K562 (cell line): Measurements from ENCODE around the gene LAMB1. TPM values are rescaled to one million over a fixed set of nuclear protein-coding genes. Genes with fewer than 3 reads are reported as not detected.
A peak's percentile ranks its signal among the peaks of the same experiment; 100 is the strongest.

Experiments used
- CBX3 ChIP-seq, 2 experiments: IDR thresholded peaks; 1 replicate in 1 of 2; 2 replicates in 1 of 2; pipeline ENCODE4 v1.6.1; 2012; ENCODE audit warnings: inconsistent platforms in 2 of 2, low read length in 2 of 2, borderline replicate concordance in 1 of 2, control low read depth in 1 of 2
- CBX8 ChIP-seq: fragments of 200-600 bp; sonication (generic); IDR thresholded peaks from 2 replicates; pipeline ENCODE4 v1.6.1; 2012; ENCODE audit warnings: borderline replicate concordance, mixed run types, low read depth, mild to moderate bottlenecking, moderate library complexity, mixed read lengths, low read length, control low read depth, inconsistent platforms; ENCODE audit not compliant: poor library complexity, severe bottlenecking; ENCODE audit errors: extremely low read depth
- DDX20 ChIP-seq: fragments of 450-650 bp; IDR thresholded peaks from 2 replicates; pipeline ENCODE4 v1.6.1; 2016; ENCODE audit warnings: missing genetic modification characterization, low read depth, mild to moderate bottlenecking, missing compliant biosample characterization, moderate library complexity
- ETS2 ChIP-seq: IDR thresholded peaks from 2 replicates; pipeline ENCODE4 v1.6.1; 2016; ENCODE audit warnings: borderline replicate concordance, missing genetic modification characterization, mild to moderate bottlenecking, moderate library complexity, missing compliant biosample characterization; ENCODE audit not compliant: poor library complexity, severe bottlenecking
- FOXA3 ChIP-seq, 2 experiments: fragments of 450-650 bp in 1 of 2; sonication (generic) in 1 of 2; formaldehyde crosslinking; IDR thresholded peaks in 1 of 2; conservative IDR thresholded peaks in 1 of 2; 2 replicates each; pipeline versions ENCODE4 v1.4.0 to v1.8.0; 2020 to 2022; ENCODE audit warnings: mild to moderate bottlenecking in 2 of 2, missing genetic modification reagents in 1 of 2
- GTF2E2 ChIP-seq: fragments of 200-800 bp; sonication (Bioruptor generic); IDR thresholded peaks from 2 replicates; pipeline ENCODE4 v1.6.1; 2016; ENCODE audit warnings: missing genetic modification characterization, missing compliant biosample characterization
- HDAC2 ChIP-seq: fragments of 450-650 bp; IDR thresholded peaks from 2 replicates; pipeline ENCODE4 v1.6.1; 2016; ENCODE audit warnings: mild to moderate bottlenecking
- HLTF ChIP-seq: fragments of 450-650 bp; IDR thresholded peaks from 2 replicates; pipeline ENCODE4 v1.6.1; 2016
- POLR3A ChIP-seq: IDR thresholded peaks from 2 replicates; pipeline ENCODE4 v1.6.1; 2011; ENCODE audit warnings: borderline replicate concordance, mild to moderate bottlenecking, moderate library complexity; ENCODE audit not compliant: insufficient read length, insufficient read depth; ENCODE audit errors: extremely low read depth
- RBBP5 ChIP-seq: fragments of 200-600 bp; sonication (generic); IDR thresholded peaks from 2 replicates; pipeline ENCODE4 v1.6.1; 2012; ENCODE audit warnings: borderline replicate concordance, mild to moderate bottlenecking, low read length, control low read depth, inconsistent platforms; ENCODE audit not compliant: insufficient read depth, poor library complexity, severe bottlenecking
- SMARCA5 ChIP-seq: fragments of 450-650 bp; IDR thresholded peaks from 2 replicates; pipeline ENCODE4 v1.6.1; 2016
- SOX6 ChIP-seq: fragments of 450-650 bp; IDR thresholded peaks from 2 replicates; pipeline ENCODE4 v1.6.1; 2014; ENCODE audit warnings: mild to moderate bottlenecking
- TAF9B ChIP-seq: fragments of 450-650 bp; IDR thresholded peaks from 2 replicates; pipeline ENCODE4 v1.6.1; 2018; ENCODE audit warnings: mild to moderate bottlenecking; ENCODE audit not compliant: partially characterized antibody
- ZBTB34 ChIP-seq: fragments of 250-450 bp; sonication (Bioruptor Pico); IDR thresholded peaks from 2 replicates; pipeline ENCODE4 v1.8.0; 2021; ENCODE audit warnings: mild to moderate bottlenecking, moderate library complexity
- ZFX ChIP-seq: sonication (generic); formaldehyde crosslinking; IDR thresholded peaks from 2 replicates; pipeline ENCODE4 v1.8.0; 2022; ENCODE audit warnings: mild to moderate bottlenecking, missing genetic modification reagents, moderate library complexity
- polyA plus RNA-seq, 8 experiments: library from polyadenylated mRNA; depleted of rRNA in 4 of 8; stranded (reverse) in 5 of 8; unstranded in 3 of 8; fragments of >200 nt; fragmentation: Nextera tagmentation in 2 of 8; fragmentation: Illumina TruSeq in 1 of 8; extraction: Ambion mirVana in 2 of 8; extraction: Trizol in 1 of 8; gene quantifications; 2 replicates each; pipeline versions ENCODE4 v1.2.1 to v1.2.3, GENCODE V29; 2011 to 2014; ENCODE audit warnings: inconsistent platforms in 1 of 8, missing spikeins in 1 of 8
- total RNA-seq, 7 experiments: library from RNA; depleted of rRNA in 6 of 7; stranded (reverse); fragments of >200 nt in 6 of 7; fragmentation: Illumina TruSeq in 2 of 7; extraction: Trizol in 2 of 7; gene quantifications; 2 replicates each; pipeline versions ENCODE4 v1.2.1 to v1.2.3, GENCODE V29; 2011 to 2021; ENCODE audit warnings: low replicate concordance in 1 of 7
- TF ChIP-seq, protein P1 (sequence below): sonication (generic); formaldehyde crosslinking; IDR thresholded peaks from 2 replicates; pipeline ENCODE4 v1.8.0; 2022; ENCODE audit warnings: mild to moderate bottlenecking, low read depth, missing genetic modification reagents
- TF ChIP-seq, protein P2 (sequence below), 2 experiments: IDR thresholded peaks; 2 replicates each; pipeline ENCODE4 v1.6.1; 2011; ENCODE audit warnings: borderline replicate concordance in 1 of 2, control low read depth in 1 of 2, low read depth in 1 of 2, low read length in 1 of 2, mild to moderate bottlenecking in 1 of 2, mixed read lengths in 1 of 2, moderate library complexity in 1 of 2; ENCODE audit not compliant: insufficient read depth in 1 of 2, insufficient read length in 1 of 2, poor library complexity in 1 of 2, severe bottlenecking in 1 of 2; ENCODE audit errors: extremely low read depth in 1 of 2
- TF ChIP-seq, protein P3 (sequence below), 2 experiments: fragments of 150-350 bp in 1 of 2; IDR thresholded peaks; 2 replicates each; pipeline ENCODE4 v1.6.1; 2012 to 2016; ENCODE audit warnings: low read depth in 2 of 2, low read length in 2 of 2, mild to moderate bottlenecking in 1 of 2, moderate library complexity in 1 of 2

Gene LAMB1
- total and polyA plus RNA-seq, 9 of the 15 experiments (the other 6 are each of a cell fraction or from before 2014, with no cell fraction given) = 6.0 to 17.7 (median 12.3) TPM

- TF ChIP-seq DDX20 = no peak
- TF ChIP-seq SMARCA5 = no peak
- no peak for TF ChIP-seq HLTF
- TF ChIP-seq CBX3 (IDR thresholded peaks at IDR 0.05; ENCODE audit: borderline replicate concordance in 1 of 2, low read length in 2 of 2) = peak in 1 of 2 experiments; percentile 86; a peak in 1 of 3 replicates
- TF ChIP-seq ZFX = peak; percentile 100
- TF ChIP-seq HDAC2 = peak; percentile 61; the same call in 1 of the 2 replicates
- TF ChIP-seq ETS2 (tag) = no peak
- TF ChIP-seq ZBTB34 (CRISPR knock-in tag) = no peak
- TF ChIP-seq CBX8 = no peak
- TF ChIP-seq SOX6 = no peak; the same call in 1 of the 2 replicates
- TF ChIP-seq, protein P1, sequence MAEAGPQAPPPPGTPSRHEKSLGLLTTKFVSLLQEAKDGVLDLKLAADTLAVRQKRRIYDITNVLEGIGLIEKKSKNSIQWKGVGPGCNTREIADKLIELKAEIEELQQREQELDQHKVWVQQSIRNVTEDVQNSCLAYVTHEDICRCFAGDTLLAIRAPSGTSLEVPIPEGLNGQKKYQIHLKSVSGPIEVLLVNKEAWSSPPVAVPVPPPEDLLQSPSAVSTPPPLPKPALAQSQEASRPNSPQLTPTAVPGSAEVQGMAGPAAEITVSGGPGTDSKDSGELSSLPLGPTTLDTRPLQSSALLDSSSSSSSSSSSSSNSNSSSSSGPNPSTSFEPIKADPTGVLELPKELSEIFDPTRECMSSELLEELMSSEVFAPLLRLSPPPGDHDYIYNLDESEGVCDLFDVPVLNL = no peak; the same call in 1 of the 2 replicates
- TF ChIP-seq, protein P2, sequence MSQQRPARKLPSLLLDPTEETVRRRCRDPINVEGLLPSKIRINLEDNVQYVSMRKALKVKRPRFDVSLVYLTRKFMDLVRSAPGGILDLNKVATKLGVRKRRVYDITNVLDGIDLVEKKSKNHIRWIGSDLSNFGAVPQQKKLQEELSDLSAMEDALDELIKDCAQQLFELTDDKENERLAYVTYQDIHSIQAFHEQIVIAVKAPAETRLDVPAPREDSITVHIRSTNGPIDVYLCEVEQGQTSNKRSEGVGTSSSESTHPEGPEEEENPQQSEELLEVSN (IDR thresholded peaks at IDR 0.05; ENCODE audit: borderline replicate concordance in 1 of 2, extremely low read depth in 1 of 2, insufficient read depth in 1 of 2, insufficient read length in 1 of 2, low read depth in 1 of 2, low read length in 1 of 2, poor library complexity in 1 of 2, severe bottlenecking in 1 of 2) = peak; percentile 95
- TF ChIP-seq RBBP5 = peak; percentile 95
- no peak for TF ChIP-seq FOXA3 (CRISPR knock-in tag; conservative IDR thresholded peaks at IDR 0.05 in 1 of 2, IDR thresholded peaks at IDR 0.05 in 1 of 2)
- TF ChIP-seq POLR3A = no peak
- peak; percentile 87 for TF ChIP-seq GTF2E2 (tag)
- TF ChIP-seq, protein P3, sequence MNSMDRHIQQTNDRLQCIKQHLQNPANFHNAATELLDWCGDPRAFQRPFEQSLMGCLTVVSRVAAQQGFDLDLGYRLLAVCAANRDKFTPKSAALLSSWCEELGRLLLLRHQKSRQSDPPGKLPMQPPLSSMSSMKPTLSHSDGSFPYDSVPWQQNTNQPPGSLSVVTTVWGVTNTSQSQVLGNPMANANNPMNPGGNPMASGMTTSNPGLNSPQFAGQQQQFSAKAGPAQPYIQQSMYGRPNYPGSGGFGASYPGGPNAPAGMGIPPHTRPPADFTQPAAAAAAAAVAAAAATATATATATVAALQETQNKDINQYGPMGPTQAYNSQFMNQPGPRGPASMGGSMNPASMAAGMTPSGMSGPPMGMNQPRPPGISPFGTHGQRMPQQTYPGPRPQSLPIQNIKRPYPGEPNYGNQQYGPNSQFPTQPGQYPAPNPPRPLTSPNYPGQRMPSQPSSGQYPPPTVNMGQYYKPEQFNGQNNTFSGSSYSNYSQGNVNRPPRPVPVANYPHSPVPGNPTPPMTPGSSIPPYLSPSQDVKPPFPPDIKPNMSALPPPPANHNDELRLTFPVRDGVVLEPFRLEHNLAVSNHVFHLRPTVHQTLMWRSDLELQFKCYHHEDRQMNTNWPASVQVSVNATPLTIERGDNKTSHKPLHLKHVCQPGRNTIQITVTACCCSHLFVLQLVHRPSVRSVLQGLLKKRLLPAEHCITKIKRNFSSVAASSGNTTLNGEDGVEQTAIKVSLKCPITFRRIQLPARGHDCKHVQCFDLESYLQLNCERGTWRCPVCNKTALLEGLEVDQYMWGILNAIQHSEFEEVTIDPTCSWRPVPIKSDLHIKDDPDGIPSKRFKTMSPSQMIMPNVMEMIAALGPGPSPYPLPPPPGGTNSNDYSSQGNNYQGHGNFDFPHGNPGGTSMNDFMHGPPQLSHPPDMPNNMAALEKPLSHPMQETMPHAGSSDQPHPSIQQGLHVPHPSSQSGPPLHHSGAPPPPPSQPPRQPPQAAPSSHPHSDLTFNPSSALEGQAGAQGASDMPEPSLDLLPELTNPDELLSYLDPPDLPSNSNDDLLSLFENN (IDR thresholded peaks at IDR 0.05; ENCODE audit: low read depth in 2 of 2, low read length in 2 of 2) = peak; percentile 16 to 74; a peak in 2 of 4 replicates
- peak; percentile 70 for TF ChIP-seq TAF9B
These were observed 111.9 kb downstream of the LAMB1 start, which contains the start of gene DLD (continued) for GRCh38 chr7:107890962-107891635.
